ENCODE data around the gene SEPTIN12.

DNA sequence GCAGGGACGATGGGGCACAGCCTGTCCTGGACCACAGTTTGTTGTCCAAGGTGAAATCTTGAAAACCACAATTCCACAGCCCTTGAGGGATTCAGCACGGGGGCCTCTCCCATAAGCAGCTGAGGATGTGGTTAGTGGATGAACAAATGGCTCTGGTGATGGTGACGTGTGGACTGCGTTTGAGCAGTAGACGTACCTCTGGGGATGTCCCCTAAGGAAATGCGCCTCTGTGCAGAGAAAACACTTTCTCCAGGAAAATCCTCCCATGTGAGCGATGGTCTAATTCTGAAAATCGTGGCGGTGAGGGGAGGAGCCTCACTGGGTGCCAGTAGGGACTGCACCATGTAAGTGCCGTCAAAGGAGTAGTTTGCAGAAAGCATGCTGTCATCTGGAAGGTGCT is 2.7 kb upstream of the SEPTIN12 start:
- TF ChIP-seq, protein P1, sequence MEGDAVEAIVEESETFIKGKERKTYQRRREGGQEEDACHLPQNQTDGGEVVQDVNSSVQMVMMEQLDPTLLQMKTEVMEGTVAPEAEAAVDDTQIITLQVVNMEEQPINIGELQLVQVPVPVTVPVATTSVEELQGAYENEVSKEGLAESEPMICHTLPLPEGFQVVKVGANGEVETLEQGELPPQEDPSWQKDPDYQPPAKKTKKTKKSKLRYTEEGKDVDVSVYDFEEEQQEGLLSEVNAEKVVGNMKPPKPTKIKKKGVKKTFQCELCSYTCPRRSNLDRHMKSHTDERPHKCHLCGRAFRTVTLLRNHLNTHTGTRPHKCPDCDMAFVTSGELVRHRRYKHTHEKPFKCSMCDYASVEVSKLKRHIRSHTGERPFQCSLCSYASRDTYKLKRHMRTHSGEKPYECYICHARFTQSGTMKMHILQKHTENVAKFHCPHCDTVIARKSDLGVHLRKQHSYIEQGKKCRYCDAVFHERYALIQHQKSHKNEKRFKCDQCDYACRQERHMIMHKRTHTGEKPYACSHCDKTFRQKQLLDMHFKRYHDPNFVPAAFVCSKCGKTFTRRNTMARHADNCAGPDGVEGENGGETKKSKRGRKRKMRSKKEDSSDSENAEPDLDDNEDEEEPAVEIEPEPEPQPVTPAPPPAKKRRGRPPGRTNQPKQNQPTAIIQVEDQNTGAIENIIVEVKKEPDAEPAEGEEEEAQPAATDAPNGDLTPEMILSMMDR (conservative IDR thresholded peaks at IDR 0.05) = no peak
- TF ChIP-seq EZH2 (IDR thresholded peaks at IDR 0.05; ENCODE audit: low read depth) = no peak

Measured in PC-9 (cell line).